Erythroblast (primary cell): ENCODE results near the gene FAM200A.
"Not testable (repeated sequence)": the region's sequence is repeated elsewhere in the genome, so short reads cannot be mapped to it uniquely, and the experiment has no call there.

Experiments used
- GATA1 ChIP-seq: IDR thresholded peaks from 2 replicates; pipeline ENCODE4 v1.6.1; 2011; ENCODE audit warnings: low read depth, mild to moderate bottlenecking, control low read depth, low read length, moderate library complexity
- POLR2A ChIP-seq: IDR thresholded peaks from 2 replicates; pipeline ENCODE4 v1.6.1; 2011; ENCODE audit warnings: mild to moderate bottlenecking, low read length

GRCh38 chr7:99568770-99569169 lies 16.9 kb upstream of the FAM200A start:
- TF ChIP-seq POLR2A, GATA1: not testable (repeated sequence)
